ENCODE data around the gene BACH2.
"Not testable (repeated sequence)": the region's sequence is repeated elsewhere in the genome, so short reads cannot be mapped to it uniquely, and the experiment has no call there.

The BACH2 gene

DNA sequence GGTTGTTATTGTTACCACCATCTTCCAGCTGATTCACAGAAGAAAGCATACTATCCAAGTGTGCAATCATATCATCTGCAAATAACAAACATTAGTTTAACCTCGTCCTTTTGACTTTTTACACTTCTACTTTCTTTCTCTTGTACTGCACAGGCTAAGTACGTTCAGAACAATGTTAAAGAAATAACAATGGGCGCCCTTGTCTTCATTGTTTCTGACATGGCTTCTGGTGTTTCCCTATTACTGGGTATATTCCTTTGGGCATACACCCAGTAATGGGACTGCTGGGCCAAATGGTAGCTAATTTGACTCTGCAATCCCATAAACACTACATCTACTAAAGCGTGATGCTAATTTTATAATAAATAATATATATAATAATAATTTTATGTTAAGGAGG, 255.7 kb downstream of the BACH2 start:
- in situ Hi-C loops (cut with HindIII; ENCODE audit: low sequenced_read_pairs): no loop called here
- TF ChIP-seq, protein P1, sequence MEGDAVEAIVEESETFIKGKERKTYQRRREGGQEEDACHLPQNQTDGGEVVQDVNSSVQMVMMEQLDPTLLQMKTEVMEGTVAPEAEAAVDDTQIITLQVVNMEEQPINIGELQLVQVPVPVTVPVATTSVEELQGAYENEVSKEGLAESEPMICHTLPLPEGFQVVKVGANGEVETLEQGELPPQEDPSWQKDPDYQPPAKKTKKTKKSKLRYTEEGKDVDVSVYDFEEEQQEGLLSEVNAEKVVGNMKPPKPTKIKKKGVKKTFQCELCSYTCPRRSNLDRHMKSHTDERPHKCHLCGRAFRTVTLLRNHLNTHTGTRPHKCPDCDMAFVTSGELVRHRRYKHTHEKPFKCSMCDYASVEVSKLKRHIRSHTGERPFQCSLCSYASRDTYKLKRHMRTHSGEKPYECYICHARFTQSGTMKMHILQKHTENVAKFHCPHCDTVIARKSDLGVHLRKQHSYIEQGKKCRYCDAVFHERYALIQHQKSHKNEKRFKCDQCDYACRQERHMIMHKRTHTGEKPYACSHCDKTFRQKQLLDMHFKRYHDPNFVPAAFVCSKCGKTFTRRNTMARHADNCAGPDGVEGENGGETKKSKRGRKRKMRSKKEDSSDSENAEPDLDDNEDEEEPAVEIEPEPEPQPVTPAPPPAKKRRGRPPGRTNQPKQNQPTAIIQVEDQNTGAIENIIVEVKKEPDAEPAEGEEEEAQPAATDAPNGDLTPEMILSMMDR (IDR thresholded peaks at IDR 0.05; ENCODE audit: low read depth, low read length): no peak
- no peak for DNase-seq (ENCODE audit: low read depth, low spot score)
- no peak overlapping the region for H3K4me3 ChIP-seq (ENCODE audit: low read depth, low read length)

DNA sequence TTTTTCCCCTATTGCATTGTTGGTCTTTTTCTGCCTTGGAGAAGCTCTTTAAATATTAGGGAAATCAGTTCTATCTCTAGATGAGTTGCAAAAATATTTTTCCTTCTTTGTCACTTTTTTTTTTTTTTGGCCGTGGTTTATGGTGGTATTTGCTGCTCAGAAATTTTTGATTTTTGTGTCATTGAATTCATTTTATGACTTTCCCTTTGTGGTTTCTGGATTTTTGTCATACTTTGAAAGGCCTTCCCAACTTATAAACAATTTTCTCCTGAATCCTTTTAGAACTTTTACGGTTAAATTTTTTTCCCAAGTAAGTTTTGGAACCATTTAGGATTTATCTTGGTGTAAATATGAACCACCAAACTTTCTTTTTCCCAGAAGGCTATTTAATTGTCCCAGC, 256.7 kb downstream of the BACH2 start:
- TF ChIP-seq, protein P1 (IDR thresholded peaks at IDR 0.05; ENCODE audit: low read depth, low read length): no peak
- in situ Hi-C loops (cut with HindIII; ENCODE audit: low sequenced_read_pairs): no loop called here
- peak; percentile 12 for DNase-seq (ENCODE audit: low read depth, low spot score)
- H3K4me3 ChIP-seq (ENCODE audit: low read depth, low read length): no peak overlapping the region

DNA sequence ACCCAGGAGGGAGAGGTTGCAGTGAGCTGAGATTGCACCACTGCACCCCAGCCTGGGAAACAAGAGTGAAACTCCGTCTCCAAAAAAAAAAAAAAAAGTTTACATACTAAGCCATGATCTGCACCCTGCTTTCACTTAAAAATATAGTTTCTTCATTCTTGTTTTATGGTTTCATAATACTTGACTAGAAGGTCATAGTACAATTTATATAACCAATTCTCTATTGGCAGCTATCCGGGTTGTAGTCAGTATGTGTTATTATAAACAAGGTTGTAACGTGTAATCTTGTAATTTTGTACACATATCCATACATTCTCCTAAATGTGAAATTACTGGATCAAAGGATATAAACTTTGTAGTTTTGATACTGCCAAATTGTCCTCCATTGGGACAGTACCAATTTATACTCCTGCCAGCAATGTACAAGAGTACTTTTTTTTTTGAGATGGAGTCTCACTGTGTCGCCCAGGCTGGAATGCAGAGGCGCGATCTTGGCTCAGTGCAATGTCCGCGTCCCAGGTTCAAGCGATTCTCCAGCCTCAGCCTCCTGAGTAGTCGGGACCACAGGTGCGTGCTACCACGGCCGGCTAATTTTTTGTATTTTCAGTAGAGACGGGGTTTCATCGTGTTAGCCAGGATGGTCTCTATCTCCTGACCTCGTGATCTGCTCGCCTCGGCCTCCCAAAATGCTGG, 257.5 kb downstream of the BACH2 start:
- in situ Hi-C loops (cut with HindIII; ENCODE audit: low sequenced_read_pairs): no loop called here
- TF ChIP-seq, protein P1 (IDR thresholded peaks at IDR 0.05; ENCODE audit: low read depth, low read length): no peak
- no peak for DNase-seq (ENCODE audit: low read depth, low spot score)
- no peak overlapping the region for H3K4me3 ChIP-seq (ENCODE audit: low read depth, low read length)

DNA sequence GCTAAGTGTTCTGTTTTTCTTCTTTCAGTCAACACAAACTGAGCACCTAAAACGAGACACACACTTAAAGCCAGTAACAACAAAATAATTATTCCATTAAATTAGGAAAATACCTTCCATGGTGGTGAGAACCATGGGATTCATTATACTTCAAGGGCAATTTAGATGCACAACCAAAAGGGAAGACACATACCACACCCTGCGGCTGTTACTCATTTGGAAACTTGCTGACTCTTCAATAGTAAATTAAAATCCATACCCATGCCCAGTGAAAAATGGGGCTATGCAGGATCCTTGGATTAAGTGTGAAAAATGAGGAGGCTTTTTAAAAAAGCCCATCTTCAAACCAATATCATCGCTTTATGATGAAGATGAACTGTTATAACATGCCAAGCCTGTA, 259.7 kb downstream of the BACH2 start:
- no peak for DNase-seq (ENCODE audit: low read depth, low spot score)
- TF ChIP-seq, protein P1 (IDR thresholded peaks at IDR 0.05; ENCODE audit: low read depth, low read length): no peak
- in situ Hi-C loops (cut with HindIII; ENCODE audit: low sequenced_read_pairs): no loop called here
- H3K4me3 ChIP-seq (ENCODE audit: low read depth, low read length): no peak overlapping the region

DNA sequence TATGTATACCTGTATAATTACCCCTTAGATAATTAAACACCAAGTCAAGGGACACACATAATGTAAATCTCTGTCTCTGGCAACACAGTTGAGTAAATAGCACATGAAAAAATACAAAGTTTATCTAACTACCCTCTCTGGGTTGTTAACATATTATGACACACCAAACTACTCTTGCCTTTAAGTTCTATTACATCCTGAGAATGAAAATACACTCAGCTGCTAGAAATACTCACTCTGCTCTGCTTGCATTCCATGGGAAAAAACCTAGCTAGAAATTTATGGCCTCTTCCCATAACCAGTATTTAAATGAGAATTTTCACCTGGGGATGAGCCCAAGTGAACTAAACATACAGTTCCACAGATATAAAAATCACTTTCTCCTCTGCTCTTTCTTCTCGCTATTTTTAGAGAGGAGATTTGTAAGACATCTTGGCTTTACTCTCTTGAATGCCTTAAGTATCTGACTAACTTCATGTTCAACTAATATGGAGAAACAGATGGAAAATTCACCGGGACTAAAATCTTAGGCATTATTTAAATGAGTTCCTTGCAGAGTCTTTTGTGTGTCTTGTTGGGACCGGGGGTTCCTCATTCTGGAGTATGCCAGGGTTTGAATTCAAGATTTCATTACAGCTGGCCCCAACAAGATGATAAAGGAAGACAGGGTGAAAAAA, 261.5 kb downstream of the BACH2 start:
- no peak for DNase-seq (ENCODE audit: low read depth, low spot score)
- TF ChIP-seq, protein P1 (IDR thresholded peaks at IDR 0.05; ENCODE audit: low read depth, low read length): no peak
- H3K4me3 ChIP-seq (ENCODE audit: low read depth, low read length): no peak overlapping the region
- in situ Hi-C loops (cut with HindIII; ENCODE audit: low sequenced_read_pairs): no loop called here

DNA sequence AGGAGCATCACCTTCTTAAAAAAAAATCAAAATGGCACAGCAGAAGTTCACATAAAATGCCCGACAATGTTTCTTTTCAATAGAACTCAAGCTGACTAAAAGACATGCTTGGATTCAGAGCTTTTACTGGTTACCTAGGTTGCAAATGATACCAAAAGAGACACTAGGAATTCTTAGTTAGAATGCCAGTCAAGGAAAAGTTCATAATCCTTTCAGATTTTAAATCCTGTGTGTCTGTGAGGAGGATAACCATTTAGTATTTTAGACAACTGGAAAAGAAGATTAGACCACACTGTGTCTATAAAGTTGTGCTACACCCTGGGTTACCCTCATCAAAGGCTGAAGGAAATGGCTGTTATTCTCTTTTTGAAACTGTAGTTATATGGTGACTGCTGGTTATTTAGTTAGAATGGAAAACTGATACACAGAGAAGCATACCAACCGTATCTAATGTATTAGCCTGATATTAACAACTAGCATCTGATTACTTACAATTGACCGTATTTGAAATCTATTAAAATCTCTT, 262.8 kb downstream of the BACH2 start:
- no peak overlapping the region for H3K4me3 ChIP-seq (ENCODE audit: low read depth, low read length)
- TF ChIP-seq, protein P1 (IDR thresholded peaks at IDR 0.05; ENCODE audit: low read depth, low read length): no peak
- in situ Hi-C loops (cut with HindIII; ENCODE audit: low sequenced_read_pairs): no loop called here
- DNase-seq (ENCODE audit: low read depth, low spot score): no peak

DNA sequence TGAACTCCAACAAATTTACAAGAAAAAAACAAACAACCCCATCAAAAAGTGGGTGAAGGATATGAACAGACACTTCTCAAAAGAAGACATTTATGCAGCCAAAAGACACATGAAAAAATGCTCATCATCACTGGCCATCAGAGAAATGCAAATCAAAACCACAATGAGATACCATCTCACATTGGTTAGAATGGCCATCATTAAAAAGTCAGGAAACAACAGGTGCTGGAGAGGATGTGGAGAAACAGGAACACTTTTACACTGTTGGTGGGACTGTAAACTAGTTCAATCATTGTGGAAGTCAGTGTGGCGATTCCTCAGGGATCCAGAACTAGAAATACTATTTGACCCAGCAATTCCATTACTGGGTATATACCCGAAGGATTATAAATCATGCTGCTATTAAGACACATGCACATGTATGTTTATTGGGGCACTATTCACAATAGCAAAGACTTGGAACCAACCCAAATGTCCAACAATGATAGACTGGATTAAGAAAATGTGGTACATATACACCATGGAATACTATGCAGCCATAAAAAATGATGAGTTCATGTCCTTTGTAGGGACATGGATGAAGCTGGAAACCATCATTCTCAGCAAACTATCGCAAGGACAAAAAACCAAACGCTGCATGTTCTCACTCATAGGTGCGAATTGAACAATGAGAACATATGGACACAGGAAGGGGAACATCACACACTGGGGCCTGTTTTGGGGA, 264.0 kb downstream of the BACH2 start:
- DNase-seq (ENCODE audit: low read depth, low spot score); in situ Hi-C loops (cut with HindIII; ENCODE audit: low sequenced_read_pairs): not testable (repeated sequence)

More for the DNA sequence above, 264.0 kb downstream of the BACH2 start:
- not testable (repeated sequence) for H3K4me3 ChIP-seq (ENCODE audit: low read depth, low read length)
